NCI-H128 (cell line): Measurements from ENCODE around the gene MAGEB6B.
"Not testable (repeated sequence)": the region's sequence is repeated elsewhere in the genome, so short reads cannot be mapped to it uniquely, and the experiment has no call there.

Source experiments
- DNase-seq: peaks from one replicate; lab custom pipeline; 2025; ENCODE audit not compliant: unreplicated experiment; lab: John Stamatoyannopoulos, UW

The MAGEB6B gene, protein sequence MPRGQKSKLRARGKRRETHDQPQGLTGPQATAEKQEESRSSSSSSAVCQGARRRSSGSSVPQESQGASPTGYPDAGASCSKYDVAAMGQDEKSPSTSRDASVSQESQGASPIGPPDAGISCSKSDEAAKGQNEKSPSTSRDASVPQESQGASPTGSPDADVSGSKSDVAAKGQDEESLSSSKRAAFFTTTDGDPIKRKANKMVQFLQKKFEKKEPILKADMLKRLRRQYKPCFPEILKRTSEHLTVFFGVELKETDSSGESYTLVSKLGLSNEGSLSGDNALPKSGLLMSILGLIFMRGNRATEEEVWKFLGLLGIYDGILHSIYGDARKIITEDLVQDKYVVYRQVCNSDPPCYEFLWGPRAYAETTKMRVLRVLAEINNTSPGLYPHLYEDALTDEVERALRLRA

DNA sequence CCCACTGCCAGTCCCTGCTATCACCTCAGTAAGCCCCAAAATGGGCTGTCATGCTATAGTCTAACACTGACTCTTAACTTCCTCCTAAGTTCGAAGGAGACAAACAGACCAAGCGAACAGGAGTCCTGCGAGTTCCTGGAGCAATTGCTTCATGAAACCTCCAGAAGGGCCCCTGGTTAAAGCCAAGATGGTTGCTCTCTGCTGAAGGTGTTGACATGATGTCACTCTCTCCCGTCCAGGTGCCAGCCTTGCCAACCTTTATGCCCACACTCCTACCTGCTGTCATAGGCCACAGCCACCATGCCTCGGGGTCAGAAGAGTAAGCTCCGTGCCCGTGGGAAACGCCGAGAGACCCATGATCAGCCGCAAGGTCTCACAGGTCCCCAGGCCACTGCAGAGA is at the start of gene MAGEB6B:
TSS of gene MAGEB6B (plus strand) at position 301 of the 400 bp plus-strand sequence. CDS start at position 301, 0 bp downstream.
- no peak for DNase-seq

DNA sequence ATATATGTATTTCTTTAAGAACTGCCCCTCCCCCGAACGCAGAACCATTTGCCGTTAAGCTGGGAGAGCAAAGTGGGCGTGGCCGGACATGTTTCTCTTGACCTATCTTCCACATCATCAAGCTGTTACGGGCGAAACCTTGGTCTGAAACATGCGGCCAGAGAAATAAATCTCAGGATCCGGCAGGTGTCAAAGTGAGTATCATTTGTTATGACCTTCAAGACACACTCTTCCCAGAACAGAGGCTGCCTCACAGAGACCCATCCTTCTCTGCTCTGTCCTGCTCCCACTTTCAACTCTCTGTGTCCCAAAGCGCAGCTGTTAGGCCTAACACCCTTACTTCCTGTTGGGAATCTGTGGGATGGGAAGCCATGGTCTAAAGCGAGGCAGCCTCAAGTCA is 22.1 kb upstream of the MAGEB6B start, which contains the start of gene MAGEB18:
TSS of gene MAGEB18 (plus strand) at position 70 of the 400 bp plus-strand sequence. CDS start 643 bp downstream, outside the sequence.
- no peak for DNase-seq

DNA sequence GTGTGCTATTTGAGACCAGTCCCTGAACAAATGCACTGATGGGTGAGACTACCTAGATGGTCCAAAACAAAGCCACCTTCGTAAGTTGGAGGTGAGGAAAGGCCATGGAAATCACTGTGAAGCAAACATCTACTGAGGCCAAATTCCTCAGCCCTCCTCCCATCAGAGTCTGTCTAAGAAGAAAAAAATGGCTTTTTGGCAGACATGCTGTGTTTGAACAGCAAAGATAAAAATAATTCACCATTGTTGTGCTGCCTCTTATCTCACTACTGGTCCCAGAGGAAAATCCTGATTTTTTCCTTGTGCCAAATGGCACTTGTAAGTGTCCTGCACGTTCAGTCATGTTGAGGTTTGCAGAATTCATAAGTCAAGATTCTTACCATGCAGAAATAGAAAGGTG is 14.4 kb upstream of the MAGEB6B start:
- DNase-seq: no peak

DNA sequence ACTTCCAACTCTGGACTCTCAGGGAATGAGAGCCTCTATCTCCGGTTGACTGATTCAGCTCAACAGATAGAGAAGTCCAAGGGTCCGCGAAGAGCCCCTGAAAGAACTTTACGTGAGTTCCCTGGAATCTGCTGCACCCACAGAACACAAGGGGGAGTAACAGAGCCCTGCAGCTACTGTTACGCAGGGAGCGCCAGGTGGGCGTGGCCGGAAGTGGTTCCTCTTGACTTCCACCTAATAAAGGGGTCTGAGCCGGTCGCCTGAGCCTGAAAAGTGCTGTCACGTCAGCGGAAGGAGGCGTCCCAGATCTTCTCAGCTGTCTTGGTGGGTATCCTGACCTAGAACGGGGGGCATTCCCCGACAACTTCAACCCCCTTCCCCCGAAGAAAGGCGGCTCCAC is 31.8 kb downstream of the MAGEB6B start, which contains the start of gene MAGEB6:
TSS of gene MAGEB6 (plus strand) at position 237 of the 400 bp plus-strand sequence. CDS start 1,407 bp downstream, outside the sequence.
- DNase-seq: no peak

DNA sequence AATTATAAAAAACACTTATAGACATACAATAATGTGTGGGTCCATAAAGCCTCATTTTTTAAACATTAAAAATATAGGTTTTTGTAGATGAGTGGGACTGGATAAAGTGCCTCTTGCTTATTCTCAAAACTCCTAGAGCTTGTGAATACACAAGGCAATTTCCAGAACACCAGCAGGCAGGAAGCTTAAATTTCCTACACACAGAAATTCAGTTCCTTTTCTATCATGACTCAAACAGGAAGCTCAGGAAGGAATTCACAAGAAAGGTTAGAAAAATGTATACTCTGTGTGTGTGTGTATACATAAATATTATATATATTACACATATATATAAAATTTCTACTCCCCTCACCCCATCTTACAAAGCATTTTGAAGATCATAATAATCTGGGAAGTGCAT is 43.2 kb downstream of the MAGEB6B start:
- DNase-seq: no peak

DNA sequence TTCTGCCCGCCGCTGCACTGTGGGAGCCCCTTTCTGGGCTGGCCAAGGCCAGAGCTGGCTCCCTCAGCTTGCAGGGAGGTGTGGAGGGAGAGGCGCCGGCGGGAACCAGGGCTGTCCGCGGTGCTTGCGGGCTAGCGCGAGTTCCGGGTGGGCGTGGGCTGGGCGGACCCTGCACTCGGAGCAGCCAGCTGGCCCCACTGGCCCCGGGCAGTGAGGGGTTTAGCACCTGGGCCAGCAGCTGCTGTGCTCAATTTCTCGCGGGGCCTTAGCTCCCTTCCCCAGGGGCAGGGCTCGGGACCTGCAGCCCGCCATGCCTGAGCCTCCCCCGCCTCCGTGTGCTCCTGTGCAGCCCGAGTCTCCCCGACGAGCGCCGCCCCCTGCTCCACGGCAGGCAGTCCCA is 44.3 kb downstream of the MAGEB6B start:
- not testable (repeated sequence) for DNase-seq

DNA sequence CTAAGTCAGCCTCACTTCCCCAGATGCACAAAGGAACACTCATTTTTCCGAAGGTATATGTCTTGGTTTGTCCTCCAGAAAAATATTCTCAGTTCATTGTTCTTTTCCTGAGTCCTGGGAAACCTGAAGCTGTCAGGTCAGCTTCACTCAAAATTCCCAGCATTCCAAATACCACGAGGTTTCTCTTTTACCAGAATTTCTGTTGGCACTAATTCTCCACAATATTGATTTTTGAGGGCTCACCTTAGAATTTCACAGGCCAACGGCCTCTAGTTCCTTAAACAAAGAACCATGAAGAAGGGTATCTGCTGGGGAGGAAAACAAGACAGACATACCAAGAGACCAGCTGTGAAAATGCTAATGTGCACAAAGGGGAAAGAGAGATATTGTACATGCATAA is 47.6 kb downstream of the MAGEB6B start:
- DNase-seq: no peak
